T47D (cell line): Measurements from ENCODE around the gene ZBTB17.

Experiments used
- DNase-seq, 2 experiments: peaks; one replicate each; pipeline versions ENCODE4 v3.0.0 to v3.0.0-alpha.2; 2011 to 2012; ENCODE audit warnings: low read depth in 1 of 2, low spot score in 1 of 2
- JUND ChIP-seq: IDR thresholded peaks from 2 replicates; pipeline ENCODE4 v1.6.1; 2012; ENCODE audit warnings: low read depth
- in situ Hi-C: cut with HindIII; loops from 2 replicates; pipeline ENCODE4 v1.10.0; 2016; ENCODE audit warnings: low sequenced_read_pairs, low pct_unique_long_range_greater_than_20kb

ZBTB17 gene

DNA sequence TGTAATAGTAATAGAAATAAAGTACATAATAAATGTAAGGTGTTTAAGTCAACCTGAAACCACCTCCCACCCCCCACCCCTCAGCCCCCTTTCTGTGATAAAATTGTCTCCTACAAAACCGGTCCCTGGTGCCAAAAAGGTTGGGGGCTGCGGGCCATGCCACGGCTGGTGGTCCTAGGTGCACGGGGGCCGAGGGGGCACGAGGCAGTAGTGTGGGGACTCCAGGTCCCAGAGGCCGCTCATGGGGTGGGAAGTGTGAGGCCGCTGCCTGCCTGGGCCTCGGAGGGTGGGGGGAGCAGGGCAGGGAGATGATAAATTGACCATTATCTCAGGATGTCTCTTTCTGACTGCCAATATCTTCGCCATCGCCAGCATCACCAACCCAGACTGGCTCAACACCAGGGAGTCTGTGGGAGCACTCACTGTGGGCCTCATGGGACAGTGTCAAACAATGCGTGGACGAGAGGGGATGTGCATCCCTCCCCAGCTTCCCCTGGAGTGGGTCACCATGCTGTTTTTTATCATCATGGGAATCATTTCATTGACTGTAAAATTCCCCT, 6.5 kb downstream of the ZBTB17 start:
- DNase-seq: no peak
- in situ Hi-C loops: no loop called here
- no peak for TF ChIP-seq JUND

DNA sequence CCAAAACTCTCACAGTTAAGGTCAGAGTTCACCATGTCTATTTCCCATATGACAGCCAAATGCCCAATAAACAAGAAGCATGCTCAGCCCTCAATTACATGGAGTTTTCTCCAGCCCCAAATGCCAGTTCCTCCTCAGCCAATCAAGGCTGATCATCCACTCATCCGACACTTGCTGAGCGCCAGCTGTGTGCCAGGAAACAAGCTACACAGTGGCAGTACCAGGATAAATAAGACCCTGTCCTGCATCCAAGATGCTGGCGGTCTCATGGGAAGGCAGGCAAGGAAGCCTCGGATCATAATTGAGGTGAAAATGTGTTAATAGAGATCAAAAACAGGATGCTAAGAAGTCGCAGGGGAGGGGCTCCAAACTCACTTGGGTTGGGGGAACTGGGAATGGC, 7.7 kb downstream of the ZBTB17 start:
- no peak for TF ChIP-seq JUND
- no peak for DNase-seq
- in situ Hi-C loops: no loop called here

DNA sequence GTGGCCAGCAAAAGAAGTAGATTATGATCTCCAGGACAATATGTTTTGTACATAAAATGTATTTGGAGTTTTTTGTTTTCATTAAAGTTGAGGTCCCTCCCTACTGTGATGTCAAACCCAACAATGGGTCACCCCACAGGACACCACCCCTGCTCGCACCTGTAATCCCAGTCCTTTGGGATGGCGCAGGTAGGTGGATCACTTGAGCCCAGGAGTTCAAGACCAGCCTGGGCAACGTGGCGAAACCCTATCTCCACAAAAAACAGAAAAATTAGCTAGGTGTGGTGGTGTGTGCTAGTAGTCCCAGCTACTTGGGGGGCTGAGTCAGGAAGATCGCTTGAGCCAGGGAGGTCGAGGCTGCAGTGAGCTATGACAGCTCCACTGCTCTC, 9.0 kb downstream of the ZBTB17 start:
- no peak for TF ChIP-seq JUND
- in situ Hi-C loops: no loop called here
- no peak for DNase-seq

DNA sequence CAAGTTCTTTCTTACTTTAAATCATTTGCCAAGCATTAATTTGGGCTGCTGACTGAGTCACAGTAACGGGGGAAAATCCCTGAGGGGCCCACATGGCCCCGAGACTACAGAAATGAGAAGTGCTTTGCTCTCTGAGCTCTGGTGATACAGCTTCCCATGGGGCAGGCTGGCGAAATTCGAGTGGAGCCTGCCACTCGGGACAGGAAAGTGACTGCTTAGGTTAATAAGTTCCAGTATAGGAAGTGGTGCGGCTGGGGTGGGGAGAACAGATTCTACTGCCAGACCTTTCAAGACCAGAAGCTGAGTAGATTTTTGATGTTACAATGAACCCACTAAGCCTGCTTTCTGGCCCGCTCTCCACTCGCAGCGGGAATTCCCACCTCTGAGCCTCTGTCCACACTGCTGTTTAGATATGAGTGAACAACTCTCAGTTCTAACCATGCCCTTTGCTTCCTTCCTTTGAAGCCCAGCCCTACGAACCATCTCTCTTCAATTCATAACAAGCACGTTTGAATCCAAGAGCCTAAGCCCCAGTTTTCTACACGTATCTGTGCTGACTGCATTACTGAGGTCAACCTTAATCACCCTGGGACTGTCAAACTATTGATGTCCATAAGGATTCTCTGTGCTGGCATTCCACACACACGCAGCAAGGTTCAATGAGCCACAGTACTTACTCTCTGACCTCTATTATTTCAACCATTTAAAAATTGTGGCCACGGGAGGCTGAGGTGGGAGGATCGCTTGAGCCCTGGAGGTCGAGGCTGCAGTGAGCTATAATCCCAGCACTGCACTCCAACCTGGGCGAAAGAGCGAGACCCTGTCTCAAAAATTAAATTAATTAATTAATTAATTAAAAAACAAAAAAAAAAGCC, 9.6 kb downstream of the ZBTB17 start:
- in situ Hi-C loops: no loop called here
- TF ChIP-seq JUND: no peak
- no peak for DNase-seq

DNA sequence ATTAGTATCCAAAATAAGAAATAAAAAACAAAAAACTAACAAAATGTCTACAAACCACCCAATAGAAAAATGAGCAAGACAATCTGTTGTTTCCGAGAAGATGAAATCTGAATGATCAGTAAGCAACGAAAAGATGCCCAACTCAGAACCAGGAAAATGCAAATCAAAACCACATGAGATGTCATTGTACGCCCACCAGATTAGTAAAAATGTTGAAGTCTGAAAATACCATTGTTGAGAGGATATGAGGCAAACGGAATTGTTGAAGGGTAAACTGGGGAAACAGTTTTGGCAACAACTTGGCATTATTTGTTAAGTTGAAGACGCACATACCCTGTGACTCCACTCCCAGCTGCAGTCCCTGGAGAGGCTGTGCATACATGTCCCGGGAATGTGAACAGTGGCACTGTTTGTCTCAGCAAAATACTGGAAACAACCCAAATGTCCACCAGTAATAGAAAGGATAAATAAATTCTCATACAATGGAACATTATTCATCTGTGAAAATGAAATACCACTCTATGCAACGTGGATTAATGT, 10.6 kb downstream of the ZBTB17 start:
- DNase-seq: no peak
- no peak for TF ChIP-seq JUND
- in situ Hi-C loops: no loop called here

DNA sequence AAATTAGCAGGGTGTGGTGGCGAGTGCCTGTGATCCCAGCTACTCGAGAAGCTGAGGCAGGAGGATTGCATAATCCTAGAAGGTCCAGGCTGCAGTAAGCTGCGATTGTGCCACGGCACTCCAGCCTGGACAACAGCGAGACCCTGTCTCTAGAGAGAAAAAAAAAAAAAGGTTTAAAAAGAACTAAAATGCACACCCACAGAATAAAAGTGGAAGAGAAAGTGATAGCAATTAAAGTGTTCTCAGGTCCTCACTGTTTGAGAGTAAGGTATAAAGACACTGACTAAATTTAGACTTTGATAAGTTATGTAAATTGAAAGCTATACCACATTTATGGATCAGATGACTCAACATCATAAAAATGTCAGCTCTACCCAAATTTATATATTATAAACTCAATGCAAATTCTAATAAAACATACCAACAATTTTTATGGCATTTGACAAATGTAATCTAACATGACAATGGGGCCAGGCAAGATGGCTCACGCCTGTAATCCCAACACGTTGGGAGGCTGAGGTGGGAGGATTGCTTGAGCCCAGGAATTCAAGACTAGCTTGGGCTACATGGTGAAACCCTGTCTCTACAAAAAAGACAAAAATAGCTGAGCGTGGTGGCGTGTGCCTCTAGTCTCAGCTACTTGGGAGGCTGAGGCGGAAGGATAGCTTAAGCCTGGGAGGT, 11.8 kb downstream of the ZBTB17 start:
- in situ Hi-C loops: no loop called here
- no peak for DNase-seq
- no peak for TF ChIP-seq JUND

DNA sequence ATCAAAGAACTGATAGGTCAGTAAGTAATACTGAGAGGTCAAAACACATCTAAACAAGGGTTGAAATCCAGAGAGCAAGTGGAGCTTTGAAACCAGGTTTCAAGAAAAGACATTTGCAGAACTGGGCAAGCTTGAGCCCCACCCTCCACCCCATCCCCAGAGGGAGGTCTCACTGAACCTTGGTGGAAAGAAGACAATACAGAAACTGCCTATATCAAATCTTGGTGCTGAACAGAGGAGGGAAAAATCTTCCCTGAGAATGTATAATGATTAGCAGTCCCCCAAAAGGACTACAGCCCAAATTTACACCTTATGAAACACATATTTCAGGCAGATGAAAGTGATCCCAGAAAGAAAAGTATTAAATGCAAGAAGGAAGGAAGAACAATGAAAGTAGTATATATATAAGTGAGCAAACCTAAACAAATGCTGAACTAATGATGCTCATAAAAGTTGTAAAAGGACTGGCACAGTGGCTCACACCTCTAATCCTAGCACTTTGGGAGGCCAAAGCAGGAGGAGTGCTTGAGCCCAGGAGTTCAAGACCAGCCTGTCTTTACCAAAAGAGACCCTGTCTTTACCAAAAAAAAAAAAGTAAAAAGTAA, 12.4 kb downstream of the ZBTB17 start:
- TF ChIP-seq JUND: no peak
- no peak for DNase-seq
- in situ Hi-C loops: no loop called here

DNA sequence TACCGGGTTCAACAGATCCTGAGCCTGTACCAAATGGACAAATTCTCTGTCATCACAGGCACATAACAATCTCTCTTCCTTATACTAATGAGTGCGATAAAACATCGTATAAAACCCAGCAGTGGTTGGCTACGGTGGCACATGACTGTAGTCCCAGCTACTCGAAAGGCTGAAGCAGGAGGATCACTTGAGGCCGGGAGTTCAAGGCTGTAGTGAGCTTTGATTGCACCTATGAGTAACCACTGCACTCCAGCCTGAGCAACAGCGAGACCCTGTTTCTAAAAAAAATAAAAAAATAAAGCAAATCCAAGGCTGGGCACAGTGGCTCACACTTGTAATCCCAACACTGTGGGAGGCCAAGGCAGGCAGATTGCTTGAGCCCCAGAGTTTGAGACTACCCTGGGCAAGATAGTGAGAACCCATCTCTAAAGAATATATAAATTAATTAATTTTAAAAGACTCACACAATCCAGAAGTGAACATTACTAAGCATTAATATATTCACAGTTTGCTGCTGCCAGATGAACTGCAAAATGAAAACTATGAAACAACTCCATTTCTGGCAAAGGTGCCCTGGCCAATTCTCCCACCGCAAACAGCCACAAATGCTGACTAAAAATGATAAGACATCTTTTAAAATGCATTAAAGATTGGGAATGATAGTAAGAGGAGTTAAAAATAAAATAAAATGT, 13.1 kb downstream of the ZBTB17 start:
- no peak for DNase-seq
- in situ Hi-C loops: no loop called here
- no peak for TF ChIP-seq JUND

DNA sequence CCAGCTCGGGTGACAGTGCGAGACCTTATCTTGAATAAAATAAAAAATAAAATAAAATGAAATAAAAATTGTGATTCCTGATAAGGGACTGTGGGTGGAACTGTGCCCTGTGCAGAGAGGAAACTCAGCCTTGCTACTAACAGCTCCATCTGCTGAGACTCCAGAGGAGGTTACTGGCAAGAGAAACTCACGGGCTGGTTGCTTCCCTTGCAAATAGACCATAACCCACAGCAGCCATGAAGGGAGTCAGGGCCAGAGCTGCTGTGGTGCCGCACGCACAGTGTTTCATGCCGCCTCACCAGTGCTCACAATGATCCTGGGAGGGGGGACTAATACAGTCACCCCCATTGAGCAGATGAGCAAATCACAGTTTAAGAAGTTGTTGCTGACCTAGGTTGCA, 13.7 kb downstream of the ZBTB17 start:
- no peak for DNase-seq
- TF ChIP-seq JUND: no peak
- in situ Hi-C loops: no loop called here

DNA sequence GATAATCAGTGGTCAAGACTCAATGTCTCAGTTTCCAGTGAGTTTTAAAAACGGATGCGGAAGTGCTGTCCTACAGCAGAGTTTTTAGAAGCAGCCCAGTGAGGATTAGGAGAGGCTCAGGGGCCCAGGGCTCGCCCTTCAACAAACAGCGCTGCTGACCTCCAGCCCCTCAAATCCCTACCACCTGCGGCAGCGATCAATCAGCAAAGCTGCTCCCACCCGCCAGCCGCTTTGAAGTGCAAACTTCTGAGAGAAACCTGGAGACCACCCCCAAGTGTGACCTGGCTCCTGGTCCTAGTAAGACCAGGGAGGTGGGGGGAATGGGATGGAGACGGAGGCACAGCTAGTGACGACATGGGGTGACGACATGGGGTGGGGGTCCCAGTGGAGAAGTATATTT, 14.4 kb downstream of the ZBTB17 start:
- in situ Hi-C loops: no loop called here
- DNase-seq: no peak

DNA sequence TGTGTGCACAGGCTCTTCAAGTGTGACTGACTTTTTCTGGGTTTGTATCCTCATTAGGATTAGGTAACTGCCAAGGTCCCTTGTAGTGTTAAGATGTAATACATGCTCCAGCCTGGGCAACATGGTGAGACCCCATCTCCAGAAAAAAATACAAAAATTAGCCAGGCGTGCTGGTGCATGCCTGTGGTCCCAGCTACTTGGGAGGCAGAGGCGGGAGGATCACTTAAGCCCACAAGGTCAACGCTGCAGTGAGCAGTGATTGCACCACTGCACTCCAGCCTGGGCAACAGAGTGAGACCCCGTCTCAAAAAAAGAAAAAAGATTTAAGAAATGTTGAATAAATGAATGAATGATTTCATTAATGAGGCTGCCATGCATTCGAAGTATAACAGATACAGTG, 15.1 kb downstream of the ZBTB17 start:
- in situ Hi-C loops: no loop called here
- DNase-seq: no peak
- no peak for TF ChIP-seq JUND

More for the DNA sequence above, 14.4 kb downstream of the ZBTB17 start:
- TF ChIP-seq JUND: no peak

DNA sequence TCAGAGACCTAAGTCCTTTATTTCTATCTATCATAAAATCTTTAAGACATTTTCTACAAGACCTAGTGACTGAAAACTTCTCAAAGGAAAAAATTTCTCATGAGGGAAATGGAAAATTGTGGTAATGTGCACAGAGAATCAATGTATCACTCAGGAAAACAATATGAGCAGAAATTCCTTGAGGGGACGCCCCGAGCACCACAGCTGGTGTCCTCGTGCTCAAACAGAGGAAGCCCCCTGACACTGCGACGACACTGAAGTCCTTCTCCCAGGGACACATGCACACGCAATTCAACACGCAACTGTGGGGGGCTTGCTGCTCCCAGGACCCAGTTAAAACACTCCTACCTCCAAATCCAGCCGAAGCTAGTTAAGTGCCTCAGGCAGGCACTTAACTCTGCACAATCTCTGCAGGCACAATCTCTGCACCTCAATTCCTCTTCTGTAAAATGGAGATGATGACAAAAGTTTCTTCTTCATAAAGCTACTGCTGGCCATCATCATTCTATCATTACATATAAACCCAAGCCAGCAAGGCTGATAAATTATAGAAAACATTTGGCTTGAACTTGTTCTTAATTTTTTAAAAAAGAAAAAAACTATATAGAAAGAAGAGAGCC, 16.0 kb downstream of the ZBTB17 start:
- in situ Hi-C loops: no loop called here
- no peak for TF ChIP-seq JUND

More for the DNA sequence above, 16.0 kb downstream of the ZBTB17 start:
- no peak for DNase-seq
